ENCODE measurements around the gene ST6GALNAC4.

The ST6GALNAC4 gene

GRCh38 chr9:127960410-127961154 lies 43.7 kb upstream of the ST6GALNAC4 start:
- no peak for TF ChIP-seq CTCF (IDR thresholded peaks at IDR 0.05)

GRCh38 chr9:127959841-127960409 lies 43.1 kb upstream of the ST6GALNAC4 start:
- TF ChIP-seq CTCF (IDR thresholded peaks at IDR 0.05) = no peak

GRCh38 chr9:127959398-127959797 lies 42.6 kb upstream of the ST6GALNAC4 start:
- no peak for TF ChIP-seq CTCF (IDR thresholded peaks at IDR 0.05)

GRCh38 chr9:127958728-127959127 lies 41.9 kb upstream of the ST6GALNAC4 start:
- TF ChIP-seq CTCF (IDR thresholded peaks at IDR 0.05) = no peak

- TF ChIP-seq CTCF (IDR thresholded peaks at IDR 0.05) = peak; percentile 39; the same call in 1 of the 2 replicates
Observed at GRCh38 chr9:127955294-127956015, 38.6 kb upstream of the ST6GALNAC4 start.

GRCh38 chr9:127954831-127955293 lies 38.0 kb upstream of the ST6GALNAC4 start:
- TF ChIP-seq CTCF (IDR thresholded peaks at IDR 0.05) = no peak

- TF ChIP-seq CTCF (IDR thresholded peaks at IDR 0.05) = no peak
Observed at GRCh38 chr9:127953768-127954505, 37.1 kb upstream of the ST6GALNAC4 start.

Data from LNCAP (cell line).